Peyer's patch (tissue), 4 donors: ENCODE data around the gene P4HA1.

Experiments used
- POLR2A ChIP-seq, 2 donors: fragments of 450-650 bp; IDR thresholded peaks; one replicate each; pipeline ENCODE4 v1.5.1; 2017; ENCODE audit warnings: antibody characterized with exemption in 2 of 2, mild to moderate bottlenecking in 2 of 2, moderate library complexity in 2 of 2
- TF ChIP-seq, protein P1 (sequence below), 6 experiments: fragments of 450-650 bp in 4 of 6; fragments of 200-600 bp in 2 of 6; sonication (generic) in 1 of 6; IDR thresholded peaks; one replicate each; pipeline ENCODE4 v1.5.1; 2017 to 2019; ENCODE audit warnings: antibody characterized with exemption in 6 of 6, mild to moderate bottlenecking in 3 of 6, moderate library complexity in 1 of 6

DNA sequence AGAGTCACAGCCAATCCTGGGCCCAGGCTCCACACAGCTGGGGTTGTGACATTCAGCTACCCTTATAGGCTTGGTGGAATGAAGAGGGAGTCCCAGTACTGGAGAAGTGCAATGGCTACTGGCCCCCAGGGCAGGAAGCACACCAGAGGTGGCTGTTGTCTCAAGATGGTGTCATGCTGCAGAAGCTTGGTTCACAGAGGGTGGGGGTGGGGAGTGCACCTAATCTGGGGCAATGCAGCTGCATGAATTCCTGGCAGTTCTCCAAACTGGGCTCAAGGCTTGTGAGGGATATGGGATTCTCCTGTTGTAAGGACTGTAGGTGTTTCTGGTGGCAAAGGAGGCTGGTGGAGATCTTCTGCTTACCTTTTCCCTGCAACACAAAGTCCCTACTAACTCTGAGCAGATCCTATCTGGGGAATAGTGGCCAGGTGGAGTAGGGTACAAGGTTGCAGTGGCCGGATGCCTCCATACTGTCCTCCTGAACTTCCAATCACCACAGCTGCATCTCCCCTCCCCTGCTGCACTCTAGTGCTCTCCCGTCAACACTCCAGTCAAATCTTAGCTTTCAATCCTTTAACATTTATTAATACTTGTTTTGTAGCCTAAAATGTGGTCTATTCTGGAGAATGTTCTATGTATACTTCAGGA, 114.7 kb downstream of the P4HA1 start:
- no peak for TF ChIP-seq POLR2A (IDR thresholded peaks at IDR 0.05)
- TF ChIP-seq, protein P1, sequence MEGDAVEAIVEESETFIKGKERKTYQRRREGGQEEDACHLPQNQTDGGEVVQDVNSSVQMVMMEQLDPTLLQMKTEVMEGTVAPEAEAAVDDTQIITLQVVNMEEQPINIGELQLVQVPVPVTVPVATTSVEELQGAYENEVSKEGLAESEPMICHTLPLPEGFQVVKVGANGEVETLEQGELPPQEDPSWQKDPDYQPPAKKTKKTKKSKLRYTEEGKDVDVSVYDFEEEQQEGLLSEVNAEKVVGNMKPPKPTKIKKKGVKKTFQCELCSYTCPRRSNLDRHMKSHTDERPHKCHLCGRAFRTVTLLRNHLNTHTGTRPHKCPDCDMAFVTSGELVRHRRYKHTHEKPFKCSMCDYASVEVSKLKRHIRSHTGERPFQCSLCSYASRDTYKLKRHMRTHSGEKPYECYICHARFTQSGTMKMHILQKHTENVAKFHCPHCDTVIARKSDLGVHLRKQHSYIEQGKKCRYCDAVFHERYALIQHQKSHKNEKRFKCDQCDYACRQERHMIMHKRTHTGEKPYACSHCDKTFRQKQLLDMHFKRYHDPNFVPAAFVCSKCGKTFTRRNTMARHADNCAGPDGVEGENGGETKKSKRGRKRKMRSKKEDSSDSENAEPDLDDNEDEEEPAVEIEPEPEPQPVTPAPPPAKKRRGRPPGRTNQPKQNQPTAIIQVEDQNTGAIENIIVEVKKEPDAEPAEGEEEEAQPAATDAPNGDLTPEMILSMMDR (IDR thresholded peaks at IDR 0.05): no peak
